NCI-H524 (cell line): ENCODE measurements around the gene ZDHHC16.
A peak's percentile ranks its signal among the peaks of the same experiment; 100 is the strongest.
"Not testable (repeated sequence)": the region's sequence is repeated elsewhere in the genome, so short reads cannot be mapped to it uniquely, and the experiment has no call there.

ENCODE experiments used
- DNase-seq, 2 experiments: peaks; one replicate each; lab custom pipeline; 2025; lab: John Stamatoyannopoulos, UW

Gene ZDHHC16

GRCh38 chr10:97445722-97446639 is at the start of gene ZDHHC16, which contains the start of gene EXOSC1:
TSS of gene ZDHHC16 (plus strand) at chr10:97446175. CDS start at chr10:97451676, 5,501 bp downstream.
TSS of gene EXOSC1 (minus strand) at chr10:97446006. CDS start at chr10:97445985, 21 bp downstream.
- DNase-seq = peak; percentile 74 to 85

- DNase-seq = peak in 1 of 2 experiments; percentile 5
Observed at GRCh38 chr10:97399843-97400545, 46.0 kb upstream of the ZDHHC16 start.

GRCh38 chr10:97400665-97401454 is 45.1 kb upstream of the ZDHHC16 start, which contains the start of gene RRP12:
TSS of gene RRP12 (minus strand) at chr10:97401340. CDS start at chr10:97401231, 109 bp downstream.
- peak; percentile 80 to 88 for DNase-seq

- DNase-seq = no peak
Observed at GRCh38 chr10:97401455-97401919, 44.5 kb upstream of the ZDHHC16 start.

GRCh38 chr10:97404044-97404443 is 41.9 kb upstream of the ZDHHC16 start:
- no peak for DNase-seq

- DNase-seq = no peak
Observed at GRCh38 chr10:97406064-97406463, 39.9 kb upstream of the ZDHHC16 start.

GRCh38 chr10:97406483-97406882 is 39.5 kb upstream of the ZDHHC16 start:
- not testable (repeated sequence) for DNase-seq

GRCh38 chr10:97407211-97407951 is 38.6 kb upstream of the ZDHHC16 start:
- peak; percentile 59 to 75 for DNase-seq

GRCh38 chr10:97407952-97408248 is 38.1 kb upstream of the ZDHHC16 start:
- no peak for DNase-seq

- DNase-seq = no peak
Observed at GRCh38 chr10:97408496-97408992, 37.4 kb upstream of the ZDHHC16 start.

GRCh38 chr10:97411406-97411805 is 34.6 kb upstream of the ZDHHC16 start:
- no peak for DNase-seq

GRCh38 chr10:97412891-97413304 is 33.1 kb upstream of the ZDHHC16 start:
- no peak for DNase-seq

GRCh38 chr10:97416565-97416964 is 29.4 kb upstream of the ZDHHC16 start:
- no peak for DNase-seq

- DNase-seq = not testable (repeated sequence)
Observed at GRCh38 chr10:97423757-97424098, 22.2 kb upstream of the ZDHHC16 start.

GRCh38 chr10:97425964-97426775 is 19.8 kb upstream of the ZDHHC16 start, which contains the start of gene PGAM1:
TSS of gene PGAM1 (plus strand) at chr10:97426191. CDS start at chr10:97426308, 117 bp downstream.
- peak; percentile 46 to 80 for DNase-seq

- no peak for DNase-seq
Observed at GRCh38 chr10:97426776-97427570, 19.0 kb upstream of the ZDHHC16 start.

GRCh38 chr10:97427571-97428179 is 18.3 kb upstream of the ZDHHC16 start:
- no peak for DNase-seq

- no peak for DNase-seq
Observed at GRCh38 chr10:97428572-97428981, 17.4 kb upstream of the ZDHHC16 start.

GRCh38 chr10:97434055-97434454 is 11.9 kb upstream of the ZDHHC16 start:
- peak in 1 of 2 experiments; percentile 44 for DNase-seq
